Adrenal gland (tissue), 5 donors: Measurements from ENCODE around the gene NDUFS6.

Experiments used
- POLR2A ChIP-seq, 2 donors: fragments of 450-650 bp; IDR thresholded peaks; one replicate each; pipeline ENCODE4 v1.6.1; 2017; ENCODE audit warnings: antibody characterized with exemption in 2 of 2, mild to moderate bottlenecking in 2 of 2, moderate library complexity in 1 of 2
- TF ChIP-seq, protein P1 (sequence below), 6 experiments: fragments of 450-650 bp in 4 of 6; fragments of 200-600 bp in 2 of 6; sonication (generic) in 1 of 6; IDR thresholded peaks; 1 replicate in 5 of 6; 2 replicates in 1 of 6; pipeline versions ENCODE4 v1.5.1 to v1.8.0; 2016 to 2021; ENCODE audit warnings: antibody characterized with exemption in 6 of 6, mild to moderate bottlenecking in 2 of 6, moderate library complexity in 1 of 6
- donor health status: DM: no; HTN: no; CAD: no.

DNA sequence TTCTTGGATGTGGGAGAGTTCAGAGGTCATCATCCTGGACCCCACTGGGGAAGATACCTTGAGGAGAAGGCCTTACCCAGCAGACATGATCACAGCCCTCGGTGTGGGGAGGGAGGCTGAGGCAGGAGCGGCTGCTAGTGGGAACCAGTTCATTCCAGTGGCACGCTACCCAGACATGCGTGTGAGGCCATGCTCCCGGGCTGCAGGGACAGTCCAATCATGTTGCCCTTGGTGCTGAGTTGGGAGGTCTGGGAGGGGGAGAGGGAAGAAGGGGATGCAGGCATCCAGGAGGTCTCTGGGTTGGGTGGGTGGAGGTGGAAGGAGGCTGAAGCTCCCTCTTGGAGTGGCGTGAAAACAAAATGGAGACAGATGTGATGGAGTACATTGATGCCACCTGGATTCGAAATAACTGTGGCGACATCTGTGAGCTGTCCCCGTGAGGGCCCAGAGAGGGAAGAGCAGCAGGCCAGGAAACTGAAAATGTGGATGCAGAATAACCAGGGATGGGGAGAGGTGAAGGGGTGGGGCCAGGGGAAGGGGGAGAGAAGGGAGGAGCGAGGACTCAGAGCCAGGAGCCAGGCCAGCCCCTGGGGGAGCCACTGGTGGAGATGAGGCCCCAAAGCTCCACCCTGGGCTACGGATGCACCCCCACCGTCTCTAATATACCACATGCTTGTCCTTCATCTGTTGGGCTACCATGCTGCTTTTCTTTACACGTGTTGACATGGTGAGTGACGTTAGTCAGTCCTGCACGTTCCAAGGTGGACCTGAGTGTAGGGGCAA is 16.2 kb downstream of the NDUFS6 start:
- TF ChIP-seq, protein P1, sequence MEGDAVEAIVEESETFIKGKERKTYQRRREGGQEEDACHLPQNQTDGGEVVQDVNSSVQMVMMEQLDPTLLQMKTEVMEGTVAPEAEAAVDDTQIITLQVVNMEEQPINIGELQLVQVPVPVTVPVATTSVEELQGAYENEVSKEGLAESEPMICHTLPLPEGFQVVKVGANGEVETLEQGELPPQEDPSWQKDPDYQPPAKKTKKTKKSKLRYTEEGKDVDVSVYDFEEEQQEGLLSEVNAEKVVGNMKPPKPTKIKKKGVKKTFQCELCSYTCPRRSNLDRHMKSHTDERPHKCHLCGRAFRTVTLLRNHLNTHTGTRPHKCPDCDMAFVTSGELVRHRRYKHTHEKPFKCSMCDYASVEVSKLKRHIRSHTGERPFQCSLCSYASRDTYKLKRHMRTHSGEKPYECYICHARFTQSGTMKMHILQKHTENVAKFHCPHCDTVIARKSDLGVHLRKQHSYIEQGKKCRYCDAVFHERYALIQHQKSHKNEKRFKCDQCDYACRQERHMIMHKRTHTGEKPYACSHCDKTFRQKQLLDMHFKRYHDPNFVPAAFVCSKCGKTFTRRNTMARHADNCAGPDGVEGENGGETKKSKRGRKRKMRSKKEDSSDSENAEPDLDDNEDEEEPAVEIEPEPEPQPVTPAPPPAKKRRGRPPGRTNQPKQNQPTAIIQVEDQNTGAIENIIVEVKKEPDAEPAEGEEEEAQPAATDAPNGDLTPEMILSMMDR (IDR thresholded peaks at IDR 0.05) = no peak
- no peak for TF ChIP-seq POLR2A (IDR thresholded peaks at IDR 0.05)
